Measurements from ENCODE around the gene PCDHB7.
"Not testable (repeated sequence)": the region's sequence is repeated elsewhere in the genome, so short reads cannot be mapped to it uniquely, and the experiment has no call there.

Gene PCDHB7

GRCh38 chr5:141182248-141182647 is 9.8 kb downstream of the PCDHB7 start, which contains the start of gene PCDHB16:
Gene PCDHB16 (plus strand): TSS chr5:141182387. CDS start chr5:141182560, 173 bp downstream.
- peak; percentile 54 for FAIRE-seq

- not testable (repeated sequence) for FAIRE-seq
These were observed 11.8 kb downstream of the PCDHB7 start for GRCh38 chr5:141184117-141184855.

- FAIRE-seq: no peak
These were observed 14.6 kb downstream of the PCDHB7 start, which contains the start of gene PCDHB9 for GRCh38 chr5:141186897-141187512. Gene PCDHB9 (plus strand): TSS chr5:141187161. CDS start chr5:141187319, 158 bp downstream.

- not testable (repeated sequence) for FAIRE-seq
These were observed 16.2 kb downstream of the PCDHB7 start for GRCh38 chr5:141188682-141189081.

GRCh38 chr5:141189131-141189530 is 16.7 kb downstream of the PCDHB7 start:
- not testable (repeated sequence) for FAIRE-seq

GRCh38 chr5:141192110-141192725 is 19.8 kb downstream of the PCDHB7 start, which contains the start of gene PCDHB10:
Gene PCDHB10 (plus strand): TSS chr5:141192353. CDS start chr5:141192553, 200 bp downstream.
- FAIRE-seq: no peak

GRCh38 chr5:141194332-141194731 is 21.9 kb downstream of the PCDHB7 start:
- not testable (repeated sequence) for FAIRE-seq

- FAIRE-seq: no peak
These were observed 23.9 kb downstream of the PCDHB7 start for GRCh38 chr5:141196363-141196762.

- peak; percentile 91 for FAIRE-seq
These were observed 27.2 kb downstream of the PCDHB7 start, which contains the start of gene PCDHB11 for GRCh38 chr5:141199359-141200235. Gene PCDHB11 (plus strand): TSS chr5:141199627. CDS start chr5:141199775, 148 bp downstream.

- not testable (repeated sequence) for FAIRE-seq
These were observed 28.7 kb downstream of the PCDHB7 start for GRCh38 chr5:141201126-141201525.

GRCh38 chr5:141201646-141202045 is 29.2 kb downstream of the PCDHB7 start:
- FAIRE-seq: not testable (repeated sequence)

GRCh38 chr5:141208478-141208877 is 36.0 kb downstream of the PCDHB7 start, which contains the start of gene PCDHB12:
Gene PCDHB12 (plus strand): TSS chr5:141208719. CDS start chr5:141208908, 189 bp downstream.
- no peak for FAIRE-seq

- FAIRE-seq: not testable (repeated sequence)
These were observed 37.8 kb downstream of the PCDHB7 start for GRCh38 chr5:141210281-141210680.

GRCh38 chr5:141210849-141211248 is 38.4 kb downstream of the PCDHB7 start:
- not testable (repeated sequence) for FAIRE-seq

- not testable (repeated sequence) for FAIRE-seq
These were observed 41.4 kb downstream of the PCDHB7 start, which contains the start of gene PCDHB13 for GRCh38 chr5:141213656-141214339. Gene PCDHB13 (plus strand): TSS chr5:141213919. CDS start chr5:141214124, 205 bp downstream.

- not testable (repeated sequence) for FAIRE-seq
These were observed 42.1 kb downstream of the PCDHB7 start for GRCh38 chr5:141214583-141214982.

- FAIRE-seq: not testable (repeated sequence)
These were observed 43.1 kb downstream of the PCDHB7 start for GRCh38 chr5:141215504-141215903.

- FAIRE-seq: not testable (repeated sequence)
These were observed 43.6 kb downstream of the PCDHB7 start for GRCh38 chr5:141216035-141216434.

- FAIRE-seq: peak; percentile 71
These were observed 50.8 kb downstream of the PCDHB7 start, which contains the start of gene PCDHB14 for GRCh38 chr5:141223112-141223783. Gene PCDHB14 (plus strand): TSS chr5:141223343. CDS start chr5:141223506, 163 bp downstream.

GRCh38 chr5:141224844-141225243 is 52.4 kb downstream of the PCDHB7 start:
- FAIRE-seq: not testable (repeated sequence)

All from TTC549 (cell line).